Superior temporal gyrus (tissue), 1 donor: ENCODE data around the gene MVB12B.

Source experiments
- DNase-seq: peaks from one replicate; pipeline ENCODE4 v3.0.0-alpha.2; 2016; ENCODE audit errors: extremely low spot score

Gene MVB12B

DNA sequence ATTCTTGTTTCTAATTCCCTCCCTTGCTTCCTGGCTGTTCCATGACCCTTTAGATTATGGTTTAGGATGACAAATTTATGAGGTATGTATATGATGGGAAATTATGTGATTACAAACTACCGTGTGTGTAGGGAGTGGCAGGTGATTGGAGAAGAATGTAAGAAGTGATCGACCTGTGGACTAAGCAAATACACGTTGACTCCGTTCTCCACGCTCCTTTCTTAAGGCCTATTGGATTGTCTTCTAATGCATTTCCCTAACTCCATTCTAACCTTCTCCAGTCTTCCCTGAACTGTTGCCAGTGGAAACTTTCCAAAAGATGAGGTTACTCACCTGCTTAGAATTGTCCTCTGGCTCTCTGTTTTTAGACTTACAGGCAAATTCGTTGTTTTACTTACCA is 36.6 kb downstream of the MVB12B start:
- no peak for DNase-seq

DNA sequence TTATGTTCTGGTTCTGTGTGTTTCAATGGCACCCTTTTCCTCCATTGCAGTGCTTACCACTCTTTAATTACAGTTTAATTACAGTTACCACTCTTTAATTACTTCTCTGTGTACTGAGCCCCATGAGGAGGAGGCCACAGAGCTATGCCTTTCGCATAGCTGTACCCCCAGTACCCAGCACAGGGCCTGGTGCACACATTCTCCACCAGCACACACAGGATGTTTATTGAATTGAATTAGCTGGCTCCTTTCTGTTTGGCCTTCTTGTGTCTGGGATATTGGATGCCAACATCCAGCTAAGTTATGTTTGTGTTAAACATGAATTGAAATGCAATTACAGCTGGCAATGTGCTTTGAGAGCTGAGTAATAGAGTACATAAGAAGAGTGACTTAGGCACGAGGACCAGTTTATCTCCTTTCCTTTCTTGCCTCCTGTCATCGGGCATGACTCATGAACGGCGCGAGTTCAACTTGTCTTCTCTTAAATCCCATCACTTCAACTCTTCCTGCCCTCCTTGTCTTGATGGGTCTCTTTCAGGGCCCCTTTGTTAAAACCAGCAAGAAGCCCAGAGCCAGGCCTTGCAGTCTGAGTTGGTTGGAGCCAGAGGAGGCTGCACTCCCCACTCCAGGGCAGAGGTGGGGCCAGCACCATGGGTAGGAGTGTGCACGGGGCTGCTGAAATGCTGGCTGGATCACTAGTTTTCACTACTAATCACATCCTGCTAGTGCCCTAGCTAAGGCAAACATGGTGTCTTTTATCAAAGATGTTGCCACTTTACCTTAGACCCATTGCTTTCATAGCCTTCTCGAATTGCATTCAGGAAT is 37.4 kb downstream of the MVB12B start:
- peak; percentile 30 for DNase-seq

DNA sequence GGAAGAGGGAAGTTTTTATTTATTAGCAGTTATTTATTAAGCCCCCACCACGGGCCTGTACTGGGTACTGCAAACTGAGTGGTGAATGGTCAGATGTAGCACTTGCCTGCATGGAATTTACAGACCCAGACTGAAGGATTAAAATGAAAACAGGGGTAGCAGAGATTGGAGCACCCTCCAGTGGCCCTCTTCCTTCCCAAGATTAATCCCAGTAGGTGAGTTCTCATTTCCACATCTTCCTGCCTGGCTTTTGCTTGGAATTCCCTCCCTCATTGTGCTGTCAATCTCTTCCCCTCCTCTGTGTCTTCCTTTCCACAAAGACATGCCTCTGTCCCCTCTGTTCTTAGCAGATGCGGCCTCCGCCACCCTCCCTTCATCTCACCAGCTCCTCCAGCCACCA is 39.2 kb downstream of the MVB12B start:
- DNase-seq: no peak

DNA sequence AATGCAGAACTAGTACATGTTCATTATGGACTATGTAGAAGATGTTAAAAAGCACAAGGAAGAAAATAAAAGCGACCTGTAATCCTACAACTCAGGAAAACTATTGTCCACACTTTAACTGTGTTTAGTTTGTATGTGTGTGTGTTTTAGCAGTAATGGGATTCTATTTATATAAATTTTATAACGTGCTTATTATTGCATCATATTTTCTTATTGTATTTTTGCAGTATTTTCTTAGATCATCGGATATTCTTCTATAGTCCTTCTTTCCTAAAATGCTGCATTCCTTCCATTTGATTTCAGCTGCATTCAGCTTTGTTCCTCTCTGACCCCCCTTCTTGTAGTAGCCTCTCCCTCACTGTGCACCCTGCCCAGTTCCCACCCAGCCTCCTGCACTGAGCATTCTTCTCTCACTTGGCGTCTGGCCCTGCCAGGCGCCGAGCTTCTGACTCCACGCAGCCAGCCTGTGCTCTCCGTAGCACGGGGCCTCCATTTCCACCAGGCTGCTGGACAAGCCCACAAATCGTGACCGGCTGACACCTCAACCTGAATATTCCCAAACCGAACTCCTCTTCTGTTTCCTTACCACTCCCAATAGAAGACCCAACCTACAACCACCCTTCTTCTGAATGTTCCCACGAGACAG is 39.9 kb downstream of the MVB12B start:
- DNase-seq: peak; percentile 90

DNA sequence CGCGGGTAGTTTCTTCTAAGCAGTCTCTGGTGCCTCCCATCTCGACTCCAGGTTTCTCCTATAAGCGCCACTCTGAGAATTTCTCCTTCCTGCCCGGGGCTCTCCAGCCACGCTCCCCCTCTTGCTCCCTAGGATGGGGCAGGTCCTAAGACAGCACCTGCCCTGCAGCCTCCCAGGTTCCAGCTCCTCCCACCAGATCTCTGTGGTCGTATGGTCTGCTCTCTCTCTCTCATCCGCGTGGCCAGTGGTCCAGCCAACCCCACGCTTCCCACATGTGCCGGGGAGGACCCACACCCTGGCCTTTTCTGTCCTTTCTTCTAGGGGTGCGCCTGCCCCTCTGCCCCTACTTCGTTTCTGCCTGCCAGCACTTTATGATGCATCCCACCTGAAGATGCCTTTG is 40.5 kb downstream of the MVB12B start:
- no peak for DNase-seq

DNA sequence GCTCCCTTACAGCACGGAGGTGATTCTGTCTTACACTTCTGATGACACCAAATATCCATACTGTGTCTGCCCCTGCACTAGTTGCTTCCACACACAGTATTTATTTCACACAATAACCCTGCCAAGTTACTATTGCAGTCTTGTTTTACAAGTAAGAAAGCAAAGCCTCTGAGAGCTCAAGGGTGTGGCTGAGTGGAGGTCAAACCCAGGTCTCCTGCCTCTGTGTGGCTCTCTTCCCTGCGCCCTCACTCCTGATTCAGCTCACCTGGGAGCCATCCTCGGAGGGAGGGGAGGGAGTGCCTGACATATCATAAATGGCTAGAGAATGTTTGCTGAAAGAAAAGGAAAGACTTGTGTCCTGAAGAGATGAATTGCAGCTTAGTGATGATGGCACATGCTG is 41.0 kb downstream of the MVB12B start:
- DNase-seq: peak; percentile 46

DNA sequence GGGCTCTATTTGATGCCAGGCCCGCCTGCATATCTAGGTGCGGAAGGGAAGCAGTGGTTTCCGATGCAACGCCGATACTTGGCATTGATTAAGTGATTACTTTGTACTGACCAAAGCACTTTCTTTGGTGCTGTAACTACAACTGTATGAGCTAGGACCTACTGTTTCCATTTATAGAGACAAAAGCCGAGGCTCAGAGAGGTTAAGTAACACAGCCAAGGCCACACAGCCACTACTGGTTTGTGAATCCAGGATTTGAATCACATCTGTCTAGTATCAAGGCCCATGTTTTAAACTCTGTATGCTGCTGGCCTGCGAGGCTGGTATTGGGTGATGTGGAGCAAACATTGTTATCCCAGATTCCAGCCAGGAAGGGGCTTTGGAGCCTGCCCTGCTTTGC is 41.4 kb downstream of the MVB12B start:
- DNase-seq: no peak

DNA sequence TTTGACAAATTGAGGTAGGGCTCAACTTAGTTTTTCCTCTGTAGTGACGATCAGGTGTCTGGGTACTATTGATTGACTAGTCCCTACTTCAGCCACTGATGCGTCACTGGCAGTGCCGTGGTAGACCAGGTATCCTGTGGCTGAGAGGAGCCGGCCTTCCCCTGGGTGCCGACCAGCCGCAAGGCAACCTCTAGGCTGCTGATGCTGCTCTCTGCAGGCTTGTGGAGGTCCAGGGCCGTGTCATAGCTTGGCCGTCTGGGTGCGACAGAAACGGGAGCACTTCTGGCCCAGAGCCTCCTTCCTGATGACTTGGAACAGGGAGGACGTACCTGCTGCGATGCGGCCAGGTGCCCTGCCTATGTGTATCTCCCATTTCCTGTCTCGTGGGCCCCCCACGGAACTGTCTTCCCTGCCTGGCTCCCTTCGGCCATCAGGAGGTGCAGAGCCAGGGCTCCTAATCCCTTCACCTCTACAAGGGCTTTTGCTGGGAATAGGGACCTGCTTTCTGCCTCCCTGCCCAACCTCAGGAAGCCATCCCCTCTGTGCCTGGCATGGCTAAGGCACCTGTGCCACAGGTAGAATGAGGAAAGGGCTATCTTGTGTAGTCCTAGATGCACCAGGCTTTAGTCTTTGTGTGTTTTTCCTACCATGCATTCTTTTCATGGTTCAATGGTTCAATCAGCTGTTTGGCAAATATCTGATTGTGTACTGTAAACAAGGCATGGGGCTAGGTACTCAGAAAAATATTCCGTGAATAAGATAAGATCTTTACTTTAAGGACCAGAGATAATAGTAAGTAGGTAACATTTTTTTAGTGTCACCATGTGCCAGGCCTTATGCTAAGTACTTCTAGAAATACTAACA is 44.6 kb downstream of the MVB12B start:
- no peak for DNase-seq

DNA sequence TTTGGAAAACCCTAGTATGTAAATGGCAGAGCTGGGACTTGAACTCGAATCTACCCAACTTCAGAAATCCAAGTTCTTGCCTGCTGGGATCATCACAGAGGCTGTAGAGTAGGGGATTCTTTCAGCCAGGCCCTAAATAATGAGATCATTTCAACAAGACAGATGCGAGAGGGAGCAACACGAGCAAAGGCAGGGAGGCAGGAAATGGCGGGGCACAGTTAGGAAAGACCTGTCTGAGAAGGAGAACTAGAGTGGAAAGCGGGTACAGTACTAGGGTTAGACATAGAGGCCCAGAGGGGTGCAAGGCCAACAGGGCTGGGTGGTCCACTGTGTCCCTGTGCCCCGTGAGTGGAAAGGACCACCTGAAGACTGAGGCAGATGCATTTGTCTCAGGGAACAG is 46.1 kb downstream of the MVB12B start:
- DNase-seq: no peak

DNA sequence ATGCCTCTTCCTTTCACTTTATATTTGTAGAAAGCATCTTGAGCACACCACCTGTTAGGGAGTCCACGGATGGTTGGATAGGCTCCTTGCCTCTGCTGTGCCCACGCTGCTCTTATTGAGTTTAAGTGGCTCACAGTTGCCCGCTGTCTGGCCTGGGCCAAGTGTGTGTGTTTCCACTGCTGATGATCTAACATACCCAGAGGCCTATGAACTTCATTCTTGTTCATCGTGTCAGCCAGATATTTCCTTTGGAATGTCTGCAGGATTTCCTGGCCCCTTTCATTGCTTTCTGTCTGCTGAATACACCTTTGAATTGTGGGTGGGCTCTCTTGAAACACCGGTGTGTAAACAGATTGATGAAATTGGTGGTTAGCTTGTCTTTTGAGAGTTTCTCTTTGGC is 46.6 kb downstream of the MVB12B start:
- peak; percentile 53 for DNase-seq

DNA sequence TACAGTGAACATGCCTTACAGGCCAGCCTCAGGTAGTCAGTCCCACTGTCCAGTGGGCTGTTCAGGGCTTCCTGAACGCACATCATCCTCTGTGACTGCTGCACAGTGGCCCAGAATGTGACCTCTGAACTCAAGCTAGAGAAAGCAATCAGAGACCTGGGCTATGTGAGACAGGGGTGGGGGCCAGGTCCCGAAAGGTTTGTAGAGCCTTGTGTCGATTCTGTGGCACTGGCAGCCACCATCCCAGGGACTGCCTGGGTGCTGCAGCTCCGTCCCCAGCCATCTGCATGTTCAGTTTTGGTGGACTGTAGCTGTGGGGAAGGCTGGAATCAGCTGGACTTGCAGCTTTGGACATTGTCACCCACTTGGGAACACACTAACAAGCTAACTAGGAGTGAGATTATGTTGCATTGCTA is 47.7 kb downstream of the MVB12B start:
- peak; percentile 76 for DNase-seq

DNA sequence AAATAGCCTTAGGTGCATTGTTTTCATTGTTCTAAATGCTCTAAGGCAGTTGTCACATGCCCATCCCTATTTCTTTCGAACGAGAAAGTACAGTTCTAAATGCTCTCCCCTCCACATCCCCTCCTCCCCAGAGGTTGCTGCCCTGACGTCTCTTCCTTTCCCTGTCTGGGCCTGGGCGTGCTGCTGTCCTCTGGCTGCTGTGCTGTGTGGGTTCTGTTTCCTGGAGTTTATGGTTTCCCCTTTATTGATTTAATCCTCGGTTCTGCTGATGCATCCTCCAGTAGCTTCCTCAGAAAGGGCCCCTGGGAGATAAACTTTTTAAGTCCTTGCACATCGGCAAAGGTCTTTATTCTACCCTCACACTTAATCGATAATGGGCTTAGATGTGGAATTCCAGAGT is 48.8 kb downstream of the MVB12B start:
- DNase-seq: peak; percentile 72

DNA sequence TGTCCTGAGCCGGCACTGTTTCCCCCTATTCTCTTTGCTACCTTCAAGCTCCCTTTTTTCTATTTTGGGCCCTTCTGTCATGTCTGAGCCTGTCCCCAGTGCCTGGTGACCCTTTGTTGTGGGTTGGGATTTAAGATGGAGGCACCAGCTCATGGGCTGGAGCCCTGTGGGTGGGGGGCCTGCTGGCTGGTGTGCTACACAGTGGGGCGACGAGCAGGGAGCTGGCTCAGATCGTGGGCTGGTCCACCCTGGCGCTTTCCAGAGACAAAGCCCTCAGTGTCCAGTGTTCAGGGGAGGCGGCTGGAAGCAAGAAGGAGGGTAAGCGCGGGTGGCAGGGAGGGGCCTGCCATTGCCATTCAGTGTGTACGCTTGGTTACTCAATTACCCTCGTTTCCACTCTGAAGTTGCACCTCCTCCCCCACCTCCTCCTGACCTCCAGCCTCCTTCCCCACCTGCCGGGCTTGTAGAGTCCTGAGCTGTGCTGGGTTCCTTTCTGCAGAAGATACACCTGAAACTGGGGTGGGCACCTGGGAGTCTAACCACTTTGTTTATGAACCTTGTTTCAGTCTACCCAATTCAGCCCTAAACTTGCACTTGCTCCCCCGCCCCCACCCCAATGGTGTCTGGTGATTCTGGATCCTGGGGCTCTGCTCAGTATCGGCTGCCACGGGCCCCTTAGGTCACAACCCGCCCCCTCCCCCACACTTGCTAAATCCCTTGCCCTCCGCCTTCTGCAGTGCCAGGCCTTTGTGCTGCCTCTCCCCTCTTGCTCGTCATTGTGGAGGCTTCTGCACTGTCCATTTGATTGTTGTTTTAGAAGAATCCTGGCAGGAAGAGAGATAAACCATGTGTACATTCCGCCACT is 49.9 kb downstream of the MVB12B start:
- DNase-seq: peak; percentile 90

DNA sequence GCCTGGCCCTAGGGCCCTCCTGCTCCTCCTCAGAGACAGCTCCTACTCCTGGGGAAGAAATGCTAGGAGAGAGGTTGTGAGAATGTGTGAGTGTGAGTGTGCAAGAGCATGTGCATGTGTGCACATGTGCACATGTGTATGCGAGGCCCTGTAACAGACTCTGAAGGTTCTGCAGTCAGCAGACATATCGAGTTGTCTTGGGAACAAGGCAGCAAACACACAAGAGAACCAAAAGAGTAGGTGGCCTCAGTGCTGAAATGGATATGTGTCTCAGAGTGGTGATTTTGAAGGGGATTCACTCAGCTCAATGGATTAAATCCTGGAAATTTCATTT is 50.5 kb downstream of the MVB12B start:
- no peak for DNase-seq

DNA sequence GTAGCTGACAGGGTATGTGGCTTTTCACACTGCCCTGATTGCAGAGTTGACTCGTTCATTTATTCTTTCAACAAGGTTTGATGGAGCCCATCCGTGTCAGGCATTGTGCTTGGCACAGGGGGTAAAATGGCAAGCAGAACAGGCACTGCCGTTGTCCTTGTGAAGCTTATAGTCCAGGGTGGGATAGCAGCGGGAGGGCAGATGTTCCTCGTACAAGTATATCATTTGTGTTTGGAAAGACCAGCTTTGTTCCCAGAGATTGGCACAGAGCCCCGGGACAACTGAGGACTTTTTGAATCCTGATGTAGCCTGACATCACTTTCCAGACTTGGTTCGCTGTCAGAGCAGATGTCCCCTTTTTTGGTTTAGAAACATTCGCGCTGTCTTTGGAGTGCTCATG is 50.9 kb downstream of the MVB12B start:
- peak; percentile 99 for DNase-seq

DNA sequence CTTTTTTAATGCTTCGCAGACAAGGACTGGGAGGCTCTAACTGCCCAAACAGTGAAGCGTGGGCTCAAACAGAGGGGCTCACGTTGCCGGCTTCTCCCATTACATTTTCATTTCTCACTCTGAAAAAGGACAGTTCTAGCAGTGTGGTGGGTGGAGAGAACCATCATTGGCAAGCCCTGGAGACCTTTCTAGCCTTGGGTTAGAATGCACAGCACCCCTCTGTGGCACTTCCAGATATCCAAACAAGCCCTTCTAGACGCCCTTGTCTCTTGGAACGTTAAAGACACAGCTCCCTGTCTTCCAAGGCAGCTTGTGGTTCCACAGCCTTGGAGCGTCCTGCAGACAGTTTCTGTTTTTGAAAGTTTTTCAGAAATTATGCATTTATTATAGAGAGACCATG is 52.1 kb downstream of the MVB12B start:
- peak; percentile 63 for DNase-seq

DNA sequence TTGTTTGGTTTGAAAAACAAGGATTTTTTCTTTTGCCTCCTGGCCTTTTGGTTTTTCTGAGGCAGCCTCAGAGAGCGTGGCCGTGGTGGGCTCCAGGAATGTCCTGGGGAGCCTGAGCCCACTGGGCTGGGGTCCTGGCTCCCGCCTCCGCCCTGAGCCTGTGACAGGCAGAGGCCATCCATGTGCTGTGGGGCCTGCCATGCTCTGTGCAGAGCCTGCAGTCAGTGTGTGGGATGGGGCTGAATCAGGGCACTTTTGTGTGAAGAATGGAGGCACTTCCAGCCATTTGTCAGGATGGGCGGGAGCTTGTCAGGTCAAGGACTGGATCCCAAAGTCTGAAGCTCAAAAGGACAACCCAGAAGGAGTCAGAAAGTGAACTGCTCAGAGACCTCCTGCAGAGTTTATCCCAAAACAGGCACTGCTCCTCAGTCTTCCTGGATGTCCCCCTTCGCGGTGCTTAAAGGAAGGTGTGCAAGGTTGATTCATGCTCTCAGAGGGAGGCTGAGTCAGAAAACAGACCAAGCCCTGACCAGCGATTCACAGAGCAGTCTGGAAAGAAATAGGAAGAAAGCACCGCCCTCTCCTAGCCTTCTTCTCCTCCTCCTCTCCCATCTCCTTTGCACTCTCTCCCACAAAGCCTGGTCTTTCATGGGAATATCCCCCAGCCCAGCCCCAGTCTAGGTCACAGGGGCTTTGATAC is 53.2 kb downstream of the MVB12B start:
- peak; percentile 47 for DNase-seq

DNA sequence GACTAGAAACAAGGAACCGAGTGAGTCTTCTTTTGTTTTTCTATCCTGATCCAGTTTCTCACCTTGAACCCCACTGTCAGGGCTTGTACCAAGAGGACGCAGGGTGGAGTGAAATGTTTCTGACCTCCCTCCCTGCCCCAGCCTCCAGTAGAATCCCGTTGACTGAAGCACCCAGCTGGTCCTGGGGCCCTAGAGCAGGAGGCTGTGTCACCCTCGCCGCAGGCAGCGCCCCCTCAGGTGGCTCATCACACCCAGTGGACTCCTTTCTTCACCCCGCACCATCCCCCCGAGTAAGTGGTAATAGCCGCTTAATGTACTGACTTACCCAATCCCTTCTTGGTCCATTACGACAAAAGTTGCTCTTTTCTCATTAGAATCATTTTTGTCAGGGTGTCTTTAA is 53.8 kb downstream of the MVB12B start:
- DNase-seq: no peak

DNA sequence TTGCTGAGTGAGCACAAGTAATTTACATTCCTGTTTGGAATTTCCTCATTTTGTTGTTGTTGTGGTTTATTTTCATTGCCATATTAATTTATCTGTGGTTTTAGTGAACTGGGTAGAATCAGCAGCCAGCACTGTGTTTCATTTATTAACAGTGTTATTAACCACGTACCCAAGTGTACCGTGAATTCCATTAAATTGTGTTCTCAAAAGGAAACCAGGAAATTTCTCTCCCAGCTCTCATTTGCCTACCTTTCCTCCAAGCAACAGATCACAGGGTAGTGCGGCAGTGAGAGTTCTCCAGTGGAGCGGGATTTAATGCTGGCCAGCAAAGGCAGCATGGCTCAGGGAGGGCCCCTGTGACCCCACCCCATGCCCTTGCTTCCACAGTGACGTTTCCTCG is 54.6 kb downstream of the MVB12B start:
- DNase-seq: no peak

DNA sequence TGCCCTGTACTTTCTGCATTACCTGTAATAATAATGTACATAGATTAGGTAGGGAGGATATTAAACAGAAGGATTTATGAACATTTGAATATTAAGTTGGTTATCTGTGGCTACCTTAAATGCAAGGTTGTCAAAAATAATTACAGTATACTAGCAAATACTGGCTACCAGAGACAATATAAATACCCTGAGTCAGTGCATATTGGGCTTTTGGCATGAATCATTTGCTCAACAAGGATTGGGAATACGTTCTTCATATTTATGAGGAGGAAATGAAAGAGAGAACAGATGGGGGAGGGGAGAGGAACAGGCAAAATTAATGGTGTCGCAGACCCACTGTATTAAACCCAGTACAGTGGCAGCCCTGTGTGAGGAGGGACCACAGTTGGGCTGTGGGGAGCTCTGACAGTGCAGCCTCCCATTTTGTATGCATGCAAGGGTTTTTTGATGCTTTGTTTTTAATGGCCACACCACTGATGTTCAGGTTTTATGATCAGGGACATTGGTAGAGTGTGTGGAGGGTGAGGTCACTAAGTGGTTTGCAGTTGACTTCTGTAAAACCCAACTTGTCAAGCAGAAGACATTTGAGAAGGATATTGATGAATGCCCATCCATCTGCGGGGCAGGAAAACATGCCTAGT is 56.9 kb downstream of the MVB12B start:
- no peak for DNase-seq

DNA sequence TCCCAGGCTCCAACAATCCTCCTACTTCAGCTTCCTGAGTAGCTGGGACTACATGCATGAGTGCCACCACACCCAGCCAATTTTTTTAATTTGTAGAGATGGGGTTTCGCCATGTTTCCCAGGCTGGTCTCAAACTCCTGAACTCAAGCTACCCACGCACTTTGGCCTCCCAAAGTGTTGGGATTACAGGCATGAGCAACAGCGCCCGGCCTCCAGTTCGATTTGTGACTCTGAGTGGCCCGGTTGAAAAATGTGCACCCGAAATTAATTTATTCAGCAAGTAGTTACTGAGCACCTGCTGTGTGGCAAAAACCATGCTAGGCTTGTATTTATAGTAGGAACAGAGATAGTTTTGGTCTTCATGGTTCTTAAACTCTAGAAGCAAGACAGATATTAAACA is 58.3 kb downstream of the MVB12B start:
- no peak for DNase-seq
